ENCODE measurements around the gene DGKI. TPM values are rescaled to one million over a fixed set of nuclear protein-coding genes. Genes with fewer than 3 reads are reported as not detected.
A peak's percentile ranks its signal among the peaks of the same experiment; 100 is the strongest.

The DGKI gene
- total and polyA plus RNA-seq, 2 of the 4 experiments (the other 2 are of a cell fraction) = 3.9 to 15.8 TPM

DNA sequence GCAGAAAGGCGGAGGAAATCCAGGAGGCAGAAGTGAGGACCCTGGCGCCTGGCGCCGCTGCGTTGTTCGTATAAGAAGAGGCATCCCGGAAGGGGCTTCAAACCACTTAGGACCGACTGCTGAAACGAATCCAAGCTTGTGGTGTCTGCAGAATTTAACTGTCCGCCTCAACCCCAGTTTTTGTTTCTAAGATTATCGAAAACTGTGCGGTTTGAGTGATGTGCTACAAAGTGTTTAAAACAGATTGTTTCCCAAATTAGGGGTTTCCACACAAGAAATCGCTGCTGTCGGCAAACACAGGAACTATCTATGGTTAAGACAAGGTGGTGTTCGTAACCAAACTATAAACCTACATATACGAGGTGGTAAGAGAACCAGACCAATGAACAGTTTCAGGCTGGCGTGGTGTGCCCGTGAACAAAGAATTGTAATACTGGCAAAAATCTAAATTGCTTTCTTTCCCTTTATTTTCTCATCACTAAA, 835 bp upstream of the DGKI start:
- no peaks in the 10 kb centered on the region for H3K9me3 ChIP-seq (ENCODE audit: control insufficient read depth, insufficient read depth, low read length)
- no peak overlapping the region; the same call in 1 of the 2 replicates for H3K4me2 ChIP-seq (ENCODE audit: low read depth, low read length)
- no peak overlapping the region for H2BK20ac ChIP-seq (ENCODE audit: low read depth, low read length)
- no peak overlapping the region for H3K27ac ChIP-seq (ENCODE audit: insufficient read depth, low read length)
- no peak overlapping the region for H4K5ac ChIP-seq (ENCODE audit: low read depth, low read length)
- H4K8ac ChIP-seq (ENCODE audit: low read depth in 2 of 2, low read length in 2 of 2) = no peak overlapping the region; a peak in 1 of 4 replicates
- no peak overlapping the region for H2BK15ac ChIP-seq (ENCODE audit: low read depth, low read length)
- 0 out of 2 replicates have a peak overlapping the region, but pooled peaks have one; percentile 21 for H2AK5ac ChIP-seq (ENCODE audit: low read depth, low read length)
- in situ Hi-C loops (cut with MboI; ENCODE audit: low sequenced_read_pairs) (no loop called here), intact Hi-C loops (cut with micrococcal nuclease) (loop anchor here (2.0 to 5.0 kb wide), 2 partner anchors 35 to 191 kb away; no protein-coding TSS in a partner anchor), dilution Hi-C loops (cut with HindIII; ENCODE audit: low sequenced_read_pairs, unreplicated experiment) (no loop called here)
- H3K23ac ChIP-seq (ENCODE audit: low read depth, low read length) = no peak overlapping the region
- no peak for ATAC-seq (ENCODE audit: low read depth)
- H3K36me3 ChIP-seq (ENCODE audit: control insufficient read depth, insufficient read depth, low read length) = 0 out of 2 replicates have a peak, but pooled peaks cover 2% of the 10 kb centered on the region
- ChIA-PET POLR2A (ENCODE audit: unreplicated experiment) (no interaction called here), CTCF (no interaction called here)
- H3K56ac ChIP-seq (ENCODE audit: extremely low read depth, insufficient read depth, low read length) = no peak overlapping the region
- peaks cover 0 to 3% of the 10 kb centered on the region in 2 experiments; a peak in 1 of 4 replicates for H3K79me1 ChIP-seq (ENCODE audit: low read depth in 1 of 2, low read length in 2 of 2)
- no peak overlapping the region for H3K14ac ChIP-seq (replicated peaks; ENCODE audit: low read depth, low read length)
- H2AK9ac ChIP-seq (replicated peaks; ENCODE audit: low read depth, low read length, poor library complexity) = peak overlapping the region; percentile 30
- no peak overlapping the region for H3K9ac ChIP-seq (ENCODE audit: low read depth, low read length)
- H3K18ac ChIP-seq (ENCODE audit: low read depth, low read length) = no peak overlapping the region
- 40% methylated on average over 6 of the region's 18 CpGs; no CpG with 5 or more reads in 1 of the 2 experiments for WGBS, 2 experiments (ENCODE audit: extremely low coverage in 2 of 2, insufficient read length in 1 of 2)
- no peak overlapping the region for H3K4ac ChIP-seq (ENCODE audit: low read depth, low read length)
- H3K27me3 ChIP-seq (ENCODE audit: control insufficient read depth, insufficient read depth, low read length) = no peaks in the 10 kb centered on the region; the same call in 1 of the 2 replicates
- no peak for DNase-seq
- H4K91ac ChIP-seq (ENCODE audit: insufficient read depth, low read depth, low read length) = no peak overlapping the region
- no peak overlapping the region for H2BK5ac ChIP-seq (ENCODE audit: low read depth, low read length, poor library complexity, severe bottlenecking)
- peaks cover 13% of the 10 kb centered on the region; the same call in 1 of the 2 replicates for H3K4me1 ChIP-seq (ENCODE audit: control insufficient read depth, insufficient read depth, low read length)
- no TSS peak for BruUV-seq (replicated peaks)
- H3K4me3 ChIP-seq (ENCODE audit: insufficient read depth, low read depth, low read length) = no peak overlapping the region
- no peak overlapping the region for H2BK120ac ChIP-seq (ENCODE audit: low read depth, low read length)
- H3K9me1 ChIP-seq (ENCODE audit: insufficient read depth, low read length) = peaks cover 7% of the 10 kb centered on the region; the same call in 1 of the 2 replicates
- no peak for TF ChIP-seq BHLHE40 (IDR thresholded peaks at IDR 0.05; ENCODE audit: low read depth, low read length)
- TF ChIP-seq MAFK (IDR thresholded peaks at IDR 0.05; ENCODE audit: low read depth, low read length) = peak; percentile 37; the same call in 1 of the 2 replicates
- peak overlapping the region; percentile 94 for H2AFZ ChIP-seq (replicated peaks; ENCODE audit: low read length, poor library complexity)
- H4K20me1 ChIP-seq (ENCODE audit: insufficient read depth, low read length) = no peaks in the 10 kb centered on the region; the same call in 1 of the 2 replicates
